HCT116 (cell line): Measurements from ENCODE around the gene NPW. TPM values are rescaled to one million over a fixed set of nuclear protein-coding genes. Genes with fewer than 3 reads are reported as not detected.
A peak's percentile ranks its signal among the peaks of the same experiment; 100 is the strongest.

Experiments
- ATAC-seq: fragments of 200-7000 bp; cut with Tn5 transposase; 2 replicates; pipeline ENCODE4 v1.9.1; 2020; ENCODE audit warnings: mild to moderate bottlenecking, moderate library complexity
- BruUV-seq: library from RNA; stranded (reverse); fragments of 400-500 nt; replicated peaks from 2 replicates; lab custom pipeline; 2021; lab: Mats Ljungman, UMichigan
- CTCF ChIA-PET: fragments of 300-600 bp; sonication (Branson Sonifier 250); formaldehyde crosslinking; loops from one replicate; lab custom pipeline; 2021; ENCODE audit warnings: antibody characterized with exemption; lab: Charles Lee
- POLR2A ChIA-PET: fragments of 300-600, 350-600 bp; sonication (Branson Sonifier 250); formaldehyde crosslinking; loops from one replicate; lab custom pipeline; 2021; ENCODE audit warnings: antibody characterized with exemption; lab: Charles Lee
- RAD21 ChIA-PET, 2 experiments: fragments of 300-600 bp; sonication (Branson Sonifier 250); formaldehyde crosslinking; loops; one replicate each; lab custom pipeline; 2023; ENCODE audit warnings: low total read pairs in 2 of 2; ENCODE audit not compliant: uncharacterized antibody in 2 of 2, unreplicated experiment in 2 of 2, low non-redundant PET in 1 of 2; lab: Charles Lee
- DNase-seq: peaks from one replicate; pipeline ENCODE4 v3.0.0-alpha.2; 2010; ENCODE audit warnings: low read depth, low spot score
- H2AFZ ChIP-seq: fragments of 200-600 bp; shearing (Covaris generic), sonication (generic); 2 replicates; pipeline ENCODE4 v1.6.1; 2017; ENCODE audit warnings: low read depth, mixed run types, mixed read lengths, antibody characterized with exemption, low read length; ENCODE audit not compliant: poor library complexity, severe bottlenecking
- H3K27ac ChIP-seq: 2 replicates; pipeline ENCODE4 v1.5.1; 2012; ENCODE audit warnings: low read depth, low read length
- H3K27me3 ChIP-seq: fragments of 200-600 bp; sonication (generic); 2 replicates; pipeline ENCODE4 v1.6.1; 2016; ENCODE audit warnings: mixed run types, low read length, mixed read lengths; ENCODE audit not compliant: insufficient read depth
- H3K36me3 ChIP-seq, 2 experiments: fragments of 200-500 bp in 1 of 2; fragments of 200-600 bp in 1 of 2; sonication (Bioruptor generic) in 1 of 2; sonication (generic) in 1 of 2; 2 replicates each; pipeline versions ENCODE4 v1.5.1 to v1.6.1; 2014 to 2016; ENCODE audit warnings: low read length in 2 of 2, inconsistent platforms in 1 of 2, mixed read lengths in 1 of 2, mixed run types in 1 of 2; ENCODE audit not compliant: insufficient read depth in 2 of 2, control insufficient read depth in 1 of 2
- H3K4me1 ChIP-seq, 2 experiments: fragments of 200-600 bp in 1 of 2; sonication (generic) in 1 of 2; 2 replicates each; pipeline versions ENCODE4 v1.5.1 to v1.6.1; 2012 to 2017; ENCODE audit warnings: low read length in 2 of 2, inconsistent platforms in 1 of 2, mild to moderate bottlenecking in 1 of 2, mixed read lengths in 1 of 2, mixed run types in 1 of 2, moderate library complexity in 1 of 2; ENCODE audit not compliant: insufficient read depth in 2 of 2, control insufficient read depth in 1 of 2
- H3K4me2 ChIP-seq: fragments of 200-600 bp; sonication (generic); 2 replicates; pipeline ENCODE4 v1.6.1; 2017; ENCODE audit warnings: mixed run types, low read length, mixed read lengths
- H3K4me3 ChIP-seq, 2 experiments: fragments of 200-600 bp in 1 of 2; sonication (generic) in 1 of 2; replicated peaks in 1 of 2; 2 replicates each; pipeline ENCODE4 v1.5.1; 2011 to 2016; ENCODE audit warnings: low read length in 2 of 2, control low read depth in 1 of 2, low read depth in 1 of 2, mild to moderate bottlenecking in 1 of 2, mixed read lengths in 1 of 2, mixed run types in 1 of 2
- H3K79me2 ChIP-seq: fragments of 200-600 bp; sonication (generic); 2 replicates; pipeline ENCODE4 v1.6.1; 2017; ENCODE audit warnings: mild to moderate bottlenecking, mixed run types, low read length, moderate library complexity, mixed read lengths; ENCODE audit not compliant: insufficient read depth
- H3K9ac ChIP-seq: fragments of 200-600 bp; sonication (generic); 2 replicates; pipeline ENCODE4 v1.6.1; 2016; ENCODE audit warnings: low read length, mixed read lengths
- H3K9me2 ChIP-seq: fragments of 200-600 bp; sonication (generic), shearing (Covaris generic); 2 replicates; pipeline ENCODE4 v1.6.1; 2017; ENCODE audit warnings: mixed run types, mild to moderate bottlenecking, moderate library complexity; ENCODE audit not compliant: insufficient read depth
- H3K9me3 ChIP-seq, 2 experiments: fragments of 200-500 bp in 1 of 2; fragments of 200-600 bp in 1 of 2; sonication (Bioruptor generic) in 1 of 2; sonication (generic) in 1 of 2; 2 replicates each; pipeline ENCODE4 v1.6.1; 2014 to 2017; ENCODE audit warnings: low read length in 2 of 2, mixed read lengths in 2 of 2, inconsistent platforms in 1 of 2, low read depth in 1 of 2, mild to moderate bottlenecking in 1 of 2, mixed run types in 1 of 2, moderate library complexity in 1 of 2; ENCODE audit not compliant: control insufficient read depth in 1 of 2, insufficient read depth in 1 of 2
- H4K20me1 ChIP-seq: fragments of 200-600 bp; sonication (generic), shearing (Covaris generic); 2 replicates; pipeline ENCODE4 v1.6.1; 2017; ENCODE audit warnings: mixed run types, mild to moderate bottlenecking, moderate library complexity; ENCODE audit not compliant: insufficient read depth
- CEBPB ChIP-seq: IDR thresholded peaks from 2 replicates; pipeline ENCODE4 v1.6.1; 2012; ENCODE audit warnings: low read depth
- CTCF ChIP-seq, 3 experiments: fragments of 200-600 bp in 1 of 3; sonication (generic) in 1 of 3; IDR thresholded peaks in 2 of 3; conservative IDR thresholded peaks in 1 of 3; 2 replicates each; pipeline ENCODE4 v1.5.1; 2012 to 2017; ENCODE audit warnings: low read depth in 2 of 3, low read length in 2 of 3, antibody characterized with exemption in 1 of 3, borderline replicate concordance in 1 of 3, control low read depth in 1 of 3, mild to moderate bottlenecking in 1 of 3, mixed read lengths in 1 of 3, mixed run types in 1 of 3, moderate library complexity in 1 of 3; ENCODE audit not compliant: insufficient read depth in 1 of 3
- POLR2AphosphoS5 ChIP-seq: IDR thresholded peaks from 2 replicates; pipeline ENCODE4 v1.6.1; 2011; ENCODE audit warnings: mild to moderate bottlenecking, low read depth, low read length, moderate library complexity
- YY1 ChIP-seq: IDR thresholded peaks from 2 replicates; pipeline ENCODE4 v1.6.1; 2011; ENCODE audit warnings: low read length, low read depth, moderate library complexity, mild to moderate bottlenecking; ENCODE audit not compliant: insufficient replicate concordance; ENCODE audit errors: extremely low read depth
- ZBTB33 ChIP-seq: IDR thresholded peaks from 2 replicates; pipeline ENCODE4 v1.6.1; 2011; ENCODE audit warnings: mild to moderate bottlenecking, low read length, moderate library complexity; ENCODE audit not compliant: insufficient replicate concordance; ENCODE audit errors: extremely low read depth
- intact Hi-C: fragments of 100-400 bp; cut with micrococcal nuclease; formaldehyde crosslinking; loops from 2 replicates; pipeline ENCODE4 v1.10.0; 2022
- total RNA-seq: library from RNA; stranded (reverse); gene quantifications from one replicate; pipeline ENCODE4 v1.2.1, GENCODE V29; 2021; ENCODE audit not compliant: unreplicated experiment

Gene NPW
- total RNA-seq, 1 experiment from 2014 or later: 226 TPM

- peak within 1 kb of the TSS; percentile 96 for H3K9ac ChIP-seq
- peaks cover 45 to 62% of the 10 kb centered on the region in 2 experiments for H3K4me1 ChIP-seq
- CTCF ChIA-PET: interaction anchor here (0.6 to 1.0 kb wide), 2 partner anchors 19 to 156 kb away, joined by 3 to 4 read pairs; partner anchors contain the start of gene RPS2
- peak within 1 kb of the TSS; percentile 95 for H3K4me2 ChIP-seq
- POLR2A ChIA-PET: interaction anchor here (12.5 kb wide), 1 partner anchor 18 kb away, joined by 104 read pairs; the partner anchor contains the start of genes RNF151 and RPS2
- peak; percentile 85 for DNase-seq
- H3K27ac ChIP-seq: peak within 1 kb of the TSS; percentile 84
- intact Hi-C loops: no loop called here
- TF ChIP-seq CEBPB (no peak), ZBTB33 (peak; percentile 74), YY1 (peak; percentile 98), POLR2AphosphoS5 (peak; percentile 70), CTCF (IDR thresholded peaks at IDR 0.05 in 2 of 3, conservative IDR thresholded peaks at IDR 0.05 in 1 of 3; ENCODE audit: borderline replicate concordance in 1 of 3, insufficient read depth in 1 of 3, low read depth in 2 of 3, low read length in 2 of 3) (peak in 2 of 3 experiments; percentile 14 to 20; a peak in 3 of 6 replicates)
- RAD21 ChIA-PET: no interaction called here
- H3K9me2 ChIP-seq: no peaks in the 10 kb centered on the region
- H3K36me3 ChIP-seq: peaks cover 6 to 14% of the 10 kb centered on the region in 2 experiments; a peak in 2 of 4 replicates
- BruUV-seq: no TSS peak
- H3K9me3 ChIP-seq: no peaks in the 10 kb centered on the region
- H2AFZ ChIP-seq: no peak within 1 kb of the TSS
- H3K79me2 ChIP-seq: peaks cover 20% of the 10 kb centered on the region
- no peaks in the 10 kb centered on the region for H3K27me3 ChIP-seq
- peak; percentile 74 for ATAC-seq
- no peaks in the 10 kb centered on the region for H4K20me1 ChIP-seq
- peak within 1 kb of the TSS; percentile 84 to 97 for H3K4me3 ChIP-seq
Observed at GRCh38 chr16:1983544-1984346, 35.8 kb upstream of the NPW start, which contains the start of gene GFER. TSS of gene GFER (plus strand) at chr16:1984193. CDS start at chr16:1984219, 26 bp downstream.
